PC-3 (cell line): ENCODE results near the gene FFAR4.
"Not testable (repeated sequence)": the region's sequence is repeated elsewhere in the genome, so short reads cannot be mapped to it uniquely, and the experiment has no call there.

Source experiments
- CTCF ChIP-seq: fragments of 300-600 bp; sonication (generic); conservative IDR thresholded peaks from 2 replicates; pipeline ENCODE4 v1.5.1; 2017; ENCODE audit warnings: antibody characterized with exemption, low read depth, mild to moderate bottlenecking, low read length
- EZH2 ChIP-seq: fragments of 300-600 bp; sonication (generic); IDR thresholded peaks from one replicate; pipeline ENCODE4 v1.6.1; 2017; ENCODE audit warnings: antibody characterized with exemption, mild to moderate bottlenecking, low read length; ENCODE audit not compliant: unreplicated experiment

GRCh38 chr10:93540871-93541270 is 25.6 kb upstream of the FFAR4 start:
- TF ChIP-seq CTCF, EZH2: not testable (repeated sequence)
